IMR-90 (cell line): ENCODE results near the gene ZNF277. TPM values are rescaled to one million over a fixed set of nuclear protein-coding genes. Genes with fewer than 3 reads are reported as not detected.

Source experiments
- ATAC-seq: fragments of 200-7000 bp; cut with Tn5 transposase; 2 replicates; pipeline ENCODE4 v1.9.1; 2020; ENCODE audit warnings: low read depth, mild to moderate bottlenecking, moderate library complexity
- BruUV-seq: library from RNA; stranded (reverse); fragments of 400-500 nt; replicated peaks from 2 replicates; lab custom pipeline; 2021; lab: Mats Ljungman, UMichigan
- CTCF ChIA-PET: fragments of 300-600 bp; formaldehyde crosslinking; extraction: SDS; loops from one replicate; lab custom pipeline; 2021; ENCODE audit warnings: antibody characterized with exemption; lab: Yijun Ruan, JAX
- POLR2A ChIA-PET: fragments of 300-600 bp; sonication (Branson Sonifier 250); formaldehyde crosslinking; loops from one replicate; lab custom pipeline; 2022; ENCODE audit warnings: antibody characterized with exemption; ENCODE audit not compliant: unreplicated experiment; lab: Charles Lee
- DNase-seq: peaks from one replicate; pipeline ENCODE4 v3.0.0; 2013
- H2AFZ ChIP-seq: replicated peaks from 2 replicates; pipeline ENCODE3; 2013; ENCODE audit warnings: low read length, mild to moderate bottlenecking; ENCODE audit not compliant: poor library complexity
- H2AK5ac ChIP-seq: 2 replicates; pipeline ENCODE4 v1.6.1; 2013; ENCODE audit warnings: low read depth, low read length, inconsistent platforms
- H2AK9ac ChIP-seq: replicated peaks from 2 replicates; pipeline ENCODE3; 2013; ENCODE audit warnings: mild to moderate bottlenecking, low read depth, low read length, moderate library complexity; ENCODE audit not compliant: poor library complexity
- H2BK120ac ChIP-seq: 2 replicates; pipeline ENCODE4 v1.6.1; 2013; ENCODE audit warnings: low read depth, low read length, inconsistent platforms
- H2BK15ac ChIP-seq: 3 replicates; pipeline ENCODE4 v1.6.1; 2013; ENCODE audit warnings: low read depth, low read length, inconsistent platforms
- H2BK20ac ChIP-seq: 2 replicates; pipeline ENCODE4 v1.6.1; 2013; ENCODE audit warnings: low read depth, mild to moderate bottlenecking, inconsistent platforms, low read length, moderate library complexity
- H2BK5ac ChIP-seq: 2 replicates; pipeline ENCODE4 v1.6.1; 2013; ENCODE audit warnings: mild to moderate bottlenecking, low read depth, low read length, inconsistent platforms; ENCODE audit not compliant: poor library complexity, severe bottlenecking
- H3K14ac ChIP-seq: replicated peaks from 2 replicates; pipeline ENCODE4 v1.6.1; 2013; ENCODE audit warnings: low read depth, low read length, inconsistent platforms
- H3K18ac ChIP-seq: 2 replicates; pipeline ENCODE4 v1.6.1; 2013; ENCODE audit warnings: low read depth, low read length, control low read depth
- H3K23ac ChIP-seq: 2 replicates; pipeline ENCODE4 v1.6.1; 2013; ENCODE audit warnings: low read depth, low read length, inconsistent platforms
- H3K27ac ChIP-seq: 2 replicates; pipeline ENCODE4 v1.5.1; 2013; ENCODE audit warnings: mild to moderate bottlenecking, control low read depth, low read length; ENCODE audit not compliant: insufficient read depth
- H3K27me3 ChIP-seq: 2 replicates; pipeline ENCODE4 v1.6.1; 2013; ENCODE audit warnings: low read length; ENCODE audit not compliant: control insufficient read depth, insufficient read depth
- H3K36me3 ChIP-seq: 2 replicates; pipeline ENCODE4 v1.6.1; 2013; ENCODE audit warnings: low read length, mixed read lengths; ENCODE audit not compliant: control insufficient read depth, insufficient read depth
- H3K4ac ChIP-seq: 2 replicates; pipeline ENCODE4 v1.6.1; 2013; ENCODE audit warnings: low read depth, low read length, inconsistent platforms
- H3K4me1 ChIP-seq: 2 replicates; pipeline ENCODE4 v1.6.1; 2013; ENCODE audit warnings: low read length, mixed read lengths; ENCODE audit not compliant: control insufficient read depth, insufficient read depth
- H3K4me2 ChIP-seq: 2 replicates; pipeline ENCODE4 v1.6.1; 2013; ENCODE audit warnings: low read depth, mild to moderate bottlenecking, control low read depth, low read length, moderate library complexity
- H3K4me3 ChIP-seq: 2 replicates; pipeline ENCODE4 v1.5.1; 2013; ENCODE audit warnings: low read depth, mild to moderate bottlenecking, control low read depth, low read length, moderate library complexity; ENCODE audit not compliant: insufficient read depth
- H3K56ac ChIP-seq: 2 replicates; pipeline ENCODE4 v1.6.1; 2013; ENCODE audit warnings: low read length, inconsistent platforms; ENCODE audit not compliant: insufficient read depth; ENCODE audit errors: extremely low read depth
- H3K79me1 ChIP-seq, 2 experiments: 2 replicates each; pipeline ENCODE4 v1.6.1; 2013; ENCODE audit warnings: low read length in 2 of 2, inconsistent platforms in 1 of 2, low read depth in 1 of 2
- H3K9ac ChIP-seq: 2 replicates; pipeline ENCODE4 v1.6.1; 2013; ENCODE audit warnings: low read depth, low read length, control low read depth
- H3K9me1 ChIP-seq: 2 replicates; pipeline ENCODE4 v1.6.1; 2013; ENCODE audit warnings: low read length, inconsistent platforms; ENCODE audit not compliant: insufficient read depth
- H3K9me3 ChIP-seq: 2 replicates; pipeline ENCODE4 v1.6.1; 2013; ENCODE audit warnings: low read length; ENCODE audit not compliant: control insufficient read depth, insufficient read depth
- H4K20me1 ChIP-seq: 2 replicates; pipeline ENCODE4 v1.6.1; 2013; ENCODE audit warnings: low read length, inconsistent platforms; ENCODE audit not compliant: insufficient read depth
- H4K5ac ChIP-seq: 2 replicates; pipeline ENCODE4 v1.6.1; 2013; ENCODE audit warnings: mild to moderate bottlenecking, low read depth, low read length, control low read depth
- H4K8ac ChIP-seq, 2 experiments: 2 replicates each; pipeline ENCODE4 v1.6.1; 2013; ENCODE audit warnings: low read depth in 2 of 2, low read length in 2 of 2, control low read depth in 1 of 2, inconsistent platforms in 1 of 2
- H4K91ac ChIP-seq: 2 replicates; pipeline ENCODE4 v1.6.1; 2013; ENCODE audit warnings: low read depth, low read length, inconsistent platforms; ENCODE audit not compliant: insufficient read depth
- BHLHE40 ChIP-seq: fragments of 150-350 bp; IDR thresholded peaks from 2 replicates; pipeline ENCODE4 v1.6.1; 2016; ENCODE audit warnings: mild to moderate bottlenecking, low read depth, low read length
- CEBPB ChIP-seq: IDR thresholded peaks from 2 replicates; pipeline ENCODE4 v1.6.1; 2012; ENCODE audit warnings: low read depth, low read length, improper control_type of control experiment
- CHD1 ChIP-seq: IDR thresholded peaks from 2 replicates; pipeline ENCODE4 v1.6.1; 2012; ENCODE audit warnings: low read depth, low read length, improper control_type of control experiment
- CTCF ChIP-seq: conservative IDR thresholded peaks from 2 replicates; pipeline ENCODE4 v1.5.1; 2012; ENCODE audit warnings: mild to moderate bottlenecking, low read depth, low read length, improper control_type of control experiment
- ELK1 ChIP-seq: fragments of 150-350 bp; IDR thresholded peaks from 2 replicates; pipeline ENCODE4 v1.6.1; 2016; ENCODE audit warnings: low read depth, mild to moderate bottlenecking, low read length, moderate library complexity, borderline replicate concordance
- FOS ChIP-seq: fragments of 150-350 bp; IDR thresholded peaks from 2 replicates; pipeline ENCODE4 v1.6.1; 2016; ENCODE audit warnings: low read depth, low read length
- MAFK ChIP-seq: IDR thresholded peaks from 2 replicates; pipeline ENCODE4 v1.6.1; 2012; ENCODE audit warnings: low read depth, low read length, improper control_type of control experiment
- MAZ ChIP-seq: IDR thresholded peaks from 2 replicates; pipeline ENCODE4 v1.6.1; 2012; ENCODE audit warnings: low read depth, mild to moderate bottlenecking, low read length, improper control_type of control experiment, moderate library complexity, borderline replicate concordance
- MXI1 ChIP-seq: IDR thresholded peaks from 2 replicates; pipeline ENCODE4 v1.6.1; 2012; ENCODE audit warnings: low read depth, mild to moderate bottlenecking, low read length, moderate library complexity, borderline replicate concordance
- NFE2L2 ChIP-seq: fragments of 150-350 bp; IDR thresholded peaks from 2 replicates; pipeline ENCODE4 v1.6.1; 2016; ENCODE audit warnings: low read depth, mild to moderate bottlenecking, low read length
- POLR2A ChIP-seq: IDR thresholded peaks from 2 replicates; pipeline ENCODE4 v1.6.1; 2012; ENCODE audit warnings: mild to moderate bottlenecking, low read depth, low read length
- RAD21 ChIP-seq: IDR thresholded peaks from 2 replicates; pipeline ENCODE4 v1.6.1; 2012; ENCODE audit warnings: low read length, improper control_type of control experiment
- RCOR1 ChIP-seq: IDR thresholded peaks from 2 replicates; pipeline ENCODE4 v1.6.1; 2012; ENCODE audit warnings: mild to moderate bottlenecking, low read length, improper control_type of control experiment; ENCODE audit not compliant: insufficient replicate concordance
- RFX5 ChIP-seq: IDR thresholded peaks from 2 replicates; pipeline ENCODE4 v1.8.0; 2012; ENCODE audit warnings: low read depth, mild to moderate bottlenecking, low read length, moderate library complexity
- SMC3 ChIP-seq: fragments of 150-350 bp; IDR thresholded peaks from 2 replicates; pipeline ENCODE4 v1.6.1; 2016; ENCODE audit warnings: low read depth, mild to moderate bottlenecking, antibody characterized with exemption, low read length, moderate library complexity
- USF2 ChIP-seq: fragments of 150-350 bp; IDR thresholded peaks from 2 replicates; pipeline ENCODE4 v1.6.1; 2017; ENCODE audit warnings: mild to moderate bottlenecking, antibody characterized with exemption, low read length, low read depth
- WGBS, 2 experiments: methylation state at CpG; one replicate each; pipeline versions ENCODE4 v1.1.5 to v1.1.7; 2013; ENCODE audit warnings: missing lambda C conversion rate in 2 of 2; ENCODE audit not compliant: insufficient read length in 1 of 2; ENCODE audit errors: extremely low coverage in 2 of 2; 5-methylcytosine and 5-hydroxymethylcytosine counted together
- dilution Hi-C: fragments of 300-500 bp; cut with HindIII; formaldehyde crosslinking; loops from one replicate; pipeline ENCODE4 v1.14.3; 2018; ENCODE audit warnings: low sequenced_read_pairs; ENCODE audit not compliant: unreplicated experiment
- in situ Hi-C: fragments of 300-500 bp; cut with MboI; formaldehyde crosslinking; loops from 3 replicates; pipeline ENCODE4 v1.14.3; 2019; ENCODE audit warnings: low sequenced_read_pairs, inconsistent platforms, mixed read lengths
- intact Hi-C: fragments of 100-400 bp; cut with micrococcal nuclease; formaldehyde crosslinking; loops from 2 replicates; pipeline ENCODE4 v1.10.0; 2022
- polyA plus RNA-seq, 3 experiments: library from polyadenylated mRNA; depleted of rRNA; stranded (reverse); fragments of >200 nt; gene quantifications; 2 replicates each; pipeline ENCODE4 v1.2.3, GENCODE V29; 2012; ENCODE audit warnings: low replicate concordance in 1 of 3
- total RNA-seq: library from RNA; depleted of rRNA; stranded (reverse); fragments of >200 nt; gene quantifications from 2 replicates; pipeline ENCODE4 v1.2.3, GENCODE V29; 2012

ZNF277 gene
- total and polyA plus RNA-seq, 2 of the 4 experiments (the other 2 are of a cell fraction) = 7.3 to 21.3 TPM

- intact Hi-C loops (no loop called here), dilution Hi-C loops (no loop called here), in situ Hi-C loops (no loop called here)
- Histone ChIP-seq H2BK15ac (no peak overlapping the region), H3K56ac (no peak overlapping the region), H3K4me2 (no peak overlapping the region), H3K9me1 (no peaks in the 10 kb centered on the region), H4K5ac (no peak overlapping the region), H3K4me3 (no peak overlapping the region), H4K8ac (no peak overlapping the region), H4K20me1 (peaks cover 3% of the 10 kb centered on the region; the same call in 1 of the 2 replicates), H3K23ac (no peak overlapping the region), H3K36me3 (no peaks in the 10 kb centered on the region), H3K27ac (no peak overlapping the region), H3K14ac (no peak overlapping the region), H2AK5ac (no peak overlapping the region), H3K4me1 (no peaks in the 10 kb centered on the region), H2BK20ac (no peak overlapping the region), H2BK120ac (no peak overlapping the region), H2AFZ (no peak overlapping the region), H3K79me1 (peaks cover 7% of the 10 kb centered on the region in 2 experiments), H2BK5ac (no peak overlapping the region), H3K27me3 (no peaks in the 10 kb centered on the region), H2AK9ac (no peak overlapping the region), H3K9me3 (no peaks in the 10 kb centered on the region), H3K9ac (no peak overlapping the region), H4K91ac (no peak overlapping the region), H3K4ac (no peak overlapping the region), H3K18ac (no peak overlapping the region)
- no CpG with 5 or more reads among the region's 2 CpGs for WGBS, 2 experiments
- no peak for DNase-seq
- ChIA-PET POLR2A (interaction anchor here (0.5 kb wide), 1 partner anchor 14 kb away, joined by 3 read pairs; no protein-coding TSS in a partner anchor), CTCF (no interaction called here)
- ATAC-seq = no peak
- no peak for TF ChIP-seq BHLHE40
- TF ChIP-seq ELK1 = no peak
- no peak for TF ChIP-seq CTCF
- TF ChIP-seq NFE2L2 = no peak
- TF ChIP-seq RAD21 = no peak
- no peak for TF ChIP-seq FOS
- TF ChIP-seq CEBPB = no peak
- no peak for TF ChIP-seq MAFK
- no peak for TF ChIP-seq RCOR1
- no peak for TF ChIP-seq POLR2A
- no peak for TF ChIP-seq MAZ
- TF ChIP-seq RFX5 = no peak
- TF ChIP-seq USF2 = no peak
- no peak for TF ChIP-seq MXI1
- TF ChIP-seq CHD1 = no peak
- TF ChIP-seq SMC3 = no peak
- no TSS peak for BruUV-seq
These were observed 73.8 kb downstream of the ZNF277 start for GRCh38 chr7:112280267-112280666.
